Fibroblast of pulmonary artery (primary cell): ENCODE data around the gene KRT15.

Experiments used
- DNase-seq: peaks from one replicate; pipeline ENCODE4 v3.0.0-alpha.2; 2010; ENCODE audit warnings: low read depth
- H3K4me3 ChIP-seq: replicated peaks from 2 replicates; pipeline ENCODE4 v1.5.1; 2011; ENCODE audit warnings: low read depth, mild to moderate bottlenecking, control low read depth, low read length, moderate library complexity
- TF ChIP-seq, protein P1 (sequence below): IDR thresholded peaks from 2 replicates; pipeline ENCODE4 v1.5.1; 2011; ENCODE audit warnings: mild to moderate bottlenecking, control low read depth, low read length, inconsistent platforms; ENCODE audit errors: missing control alignments

KRT15 gene

DNA sequence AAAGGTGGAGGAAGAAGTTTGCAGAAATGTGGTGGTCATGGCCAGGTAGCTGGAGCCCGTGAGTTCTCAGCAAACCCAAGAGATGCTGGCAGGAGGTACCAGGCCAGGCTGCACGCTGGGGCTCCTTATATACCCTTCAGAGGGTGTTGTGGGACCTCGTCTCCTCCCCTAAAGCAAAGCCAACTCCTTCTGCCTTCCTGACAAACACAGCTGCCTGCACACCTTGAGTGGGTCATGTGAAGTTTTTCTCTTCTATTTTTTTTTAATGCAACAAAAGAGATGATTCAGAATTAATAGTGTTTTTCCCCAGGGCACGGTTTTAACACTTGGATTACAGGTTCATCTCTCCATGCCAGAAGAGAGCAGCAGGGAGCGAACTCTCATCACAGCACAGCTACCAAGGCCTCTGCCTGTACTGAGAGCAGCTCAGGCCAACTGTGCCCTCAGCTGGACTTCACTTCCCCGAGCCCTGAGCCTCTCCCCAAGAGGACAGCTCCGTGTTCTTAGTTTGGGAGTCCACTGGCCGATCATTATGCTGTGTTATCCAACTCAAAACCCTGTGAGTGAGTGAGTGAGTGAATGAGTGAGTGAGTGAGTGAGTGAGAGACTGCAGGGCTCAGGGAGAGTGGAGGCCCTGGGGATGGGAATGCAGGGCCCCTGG lies at the start of gene KRT15:
TSS of gene KRT15 (minus strand) at position 102 of the 661 bp plus-strand sequence. CDS start at position 39, 63 bp downstream.
- DNase-seq = peak; percentile 16
- TF ChIP-seq, protein P1, sequence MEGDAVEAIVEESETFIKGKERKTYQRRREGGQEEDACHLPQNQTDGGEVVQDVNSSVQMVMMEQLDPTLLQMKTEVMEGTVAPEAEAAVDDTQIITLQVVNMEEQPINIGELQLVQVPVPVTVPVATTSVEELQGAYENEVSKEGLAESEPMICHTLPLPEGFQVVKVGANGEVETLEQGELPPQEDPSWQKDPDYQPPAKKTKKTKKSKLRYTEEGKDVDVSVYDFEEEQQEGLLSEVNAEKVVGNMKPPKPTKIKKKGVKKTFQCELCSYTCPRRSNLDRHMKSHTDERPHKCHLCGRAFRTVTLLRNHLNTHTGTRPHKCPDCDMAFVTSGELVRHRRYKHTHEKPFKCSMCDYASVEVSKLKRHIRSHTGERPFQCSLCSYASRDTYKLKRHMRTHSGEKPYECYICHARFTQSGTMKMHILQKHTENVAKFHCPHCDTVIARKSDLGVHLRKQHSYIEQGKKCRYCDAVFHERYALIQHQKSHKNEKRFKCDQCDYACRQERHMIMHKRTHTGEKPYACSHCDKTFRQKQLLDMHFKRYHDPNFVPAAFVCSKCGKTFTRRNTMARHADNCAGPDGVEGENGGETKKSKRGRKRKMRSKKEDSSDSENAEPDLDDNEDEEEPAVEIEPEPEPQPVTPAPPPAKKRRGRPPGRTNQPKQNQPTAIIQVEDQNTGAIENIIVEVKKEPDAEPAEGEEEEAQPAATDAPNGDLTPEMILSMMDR = no peak
- no peak within 1 kb of the TSS for H3K4me3 ChIP-seq

DNA sequence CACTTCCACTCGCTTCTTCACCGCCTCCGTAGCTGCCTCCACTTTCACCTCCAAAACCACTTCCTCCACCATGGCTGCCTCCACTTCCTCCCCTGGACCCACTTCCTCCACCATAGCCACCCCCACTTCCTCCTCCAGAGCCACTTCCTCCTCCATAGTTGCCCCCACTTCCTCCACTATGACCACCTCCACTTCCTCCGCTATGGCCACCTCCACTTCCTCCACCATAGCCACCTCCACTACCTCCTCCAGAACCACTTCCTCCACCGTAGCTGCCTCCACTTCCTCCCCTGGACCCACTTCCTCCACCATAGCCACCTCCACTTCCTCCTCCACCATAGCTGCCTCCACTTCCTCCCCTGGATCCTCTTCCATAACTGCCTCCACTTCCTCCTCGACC lies 48.6 kb upstream of the KRT15 start:
- no peak for DNase-seq
- H3K4me3 ChIP-seq = no peak overlapping the region
- TF ChIP-seq, protein P1 = no peak

DNA sequence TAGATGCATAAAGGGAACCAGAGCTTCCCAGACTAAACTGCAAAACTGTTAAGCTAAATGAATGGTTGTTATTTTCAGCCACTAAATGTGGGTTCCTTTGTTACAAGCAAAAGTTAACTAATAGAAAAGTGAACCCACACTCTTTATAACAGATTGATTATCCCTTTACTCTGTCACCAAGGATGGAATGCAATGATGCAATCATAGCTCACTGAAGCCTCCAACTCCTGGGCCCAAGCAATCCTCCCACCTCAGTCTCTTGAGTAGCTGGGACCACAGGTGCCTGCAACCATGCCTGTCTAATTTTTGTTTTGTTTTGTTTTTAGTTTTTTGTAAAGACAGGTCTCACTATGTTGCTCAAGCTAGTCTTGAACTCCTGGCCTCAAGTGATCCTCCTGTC lies 46.6 kb upstream of the KRT15 start:
- no peak for DNase-seq
- TF ChIP-seq, protein P1 = no peak

DNA sequence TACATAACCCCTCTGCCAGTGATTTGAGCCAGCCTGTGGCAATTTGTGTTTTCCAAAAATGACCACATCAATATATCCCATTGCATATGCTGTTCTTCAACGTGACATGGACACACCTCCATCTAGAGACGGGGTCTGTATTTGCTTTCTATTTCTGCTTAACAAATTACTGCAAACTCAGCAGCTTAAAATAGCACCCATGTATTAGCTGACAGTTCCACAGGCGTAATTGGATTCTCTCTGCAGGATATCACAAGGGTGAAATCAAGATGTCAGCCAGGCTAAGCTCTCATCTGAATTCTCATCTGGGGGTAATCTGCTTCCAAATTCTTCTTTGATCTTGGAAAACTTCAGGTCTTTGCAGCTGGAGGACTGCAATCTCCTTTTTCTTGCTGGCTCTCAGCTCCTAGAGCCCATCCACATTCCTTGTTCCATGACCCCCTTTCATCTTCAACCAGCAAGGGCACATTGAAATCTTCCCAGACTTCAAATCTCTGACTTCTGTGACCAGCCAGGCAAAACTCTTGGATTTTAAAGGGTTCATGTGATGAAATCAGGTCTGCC lies 45.0 kb upstream of the KRT15 start:
- TF ChIP-seq, protein P1 = no peak
- H3K4me3 ChIP-seq = no peak overlapping the region
- no peak for DNase-seq

More for the DNA sequence above, 46.6 kb upstream of the KRT15 start:
- no peak overlapping the region for H3K4me3 ChIP-seq

DNA sequence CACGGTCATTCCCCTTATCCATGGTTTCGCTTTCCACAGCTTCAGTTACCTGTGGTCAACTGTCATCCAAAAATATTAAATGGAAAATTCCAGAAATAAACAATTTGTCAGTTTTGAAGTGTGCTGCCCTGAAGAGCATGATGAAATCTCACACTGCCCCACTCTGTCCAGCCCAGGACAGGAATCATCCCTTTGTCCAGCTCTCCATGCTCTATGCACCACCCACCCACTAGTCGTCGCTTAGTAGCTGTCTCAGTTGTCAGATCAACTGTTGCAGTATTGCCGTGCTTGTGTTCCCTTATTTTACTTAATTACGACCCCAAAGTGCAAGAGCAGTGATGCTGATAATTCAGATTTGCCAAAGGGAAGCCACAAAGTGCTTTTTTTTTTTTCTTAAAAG lies 42.9 kb upstream of the KRT15 start:
- TF ChIP-seq, protein P1 = no peak
- H3K4me3 ChIP-seq = no peak overlapping the region
- DNase-seq = no peak

DNA sequence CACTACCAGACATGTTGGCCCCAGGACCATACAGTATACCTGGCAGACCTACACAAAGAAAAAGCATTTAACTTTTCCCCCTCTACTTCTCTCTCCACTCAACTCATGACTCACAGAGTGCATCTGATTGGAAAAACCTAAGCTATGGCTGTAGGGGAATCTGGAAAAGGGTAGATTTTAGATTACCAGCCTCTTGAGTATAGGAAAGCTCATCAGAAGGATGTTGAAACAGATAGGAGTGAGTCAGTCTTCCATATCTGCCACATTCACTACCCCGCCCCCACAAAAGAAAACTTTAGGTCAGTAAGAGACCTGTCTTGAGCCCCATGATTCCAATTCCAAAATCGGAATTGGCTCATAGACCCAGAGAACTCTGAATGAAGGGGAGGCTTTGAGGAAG lies 40.9 kb upstream of the KRT15 start:
- no peak overlapping the region for H3K4me3 ChIP-seq
- TF ChIP-seq, protein P1 = no peak
- no peak for DNase-seq

DNA sequence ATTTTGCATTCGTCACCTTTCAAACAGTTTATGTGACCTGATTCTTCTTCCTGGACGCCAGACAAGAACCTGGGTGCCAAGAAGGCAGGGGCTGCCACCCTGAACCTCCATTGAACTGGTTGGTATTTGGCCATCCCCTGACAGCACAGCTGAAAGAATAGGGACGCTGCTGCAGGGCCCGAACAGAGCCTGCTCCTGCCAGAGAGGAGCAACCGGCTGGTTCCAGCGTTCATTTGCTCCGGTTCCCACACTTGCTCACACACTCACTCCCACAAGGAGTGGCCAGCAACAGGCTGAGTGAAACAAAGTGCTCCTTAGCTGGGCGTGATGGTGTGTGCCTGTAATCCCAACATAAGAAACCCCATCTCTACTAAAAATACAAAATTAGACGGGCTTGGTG lies 38.2 kb upstream of the KRT15 start:
- no peak overlapping the region for H3K4me3 ChIP-seq
- no peak for DNase-seq
- TF ChIP-seq, protein P1 = no peak
